Measurements from ENCODE around the gene KCNH4.
"Not testable (repeated sequence)": the region's sequence is repeated elsewhere in the genome, so short reads cannot be mapped to it uniquely, and the experiment has no call there.

KCNH4 gene

DNA sequence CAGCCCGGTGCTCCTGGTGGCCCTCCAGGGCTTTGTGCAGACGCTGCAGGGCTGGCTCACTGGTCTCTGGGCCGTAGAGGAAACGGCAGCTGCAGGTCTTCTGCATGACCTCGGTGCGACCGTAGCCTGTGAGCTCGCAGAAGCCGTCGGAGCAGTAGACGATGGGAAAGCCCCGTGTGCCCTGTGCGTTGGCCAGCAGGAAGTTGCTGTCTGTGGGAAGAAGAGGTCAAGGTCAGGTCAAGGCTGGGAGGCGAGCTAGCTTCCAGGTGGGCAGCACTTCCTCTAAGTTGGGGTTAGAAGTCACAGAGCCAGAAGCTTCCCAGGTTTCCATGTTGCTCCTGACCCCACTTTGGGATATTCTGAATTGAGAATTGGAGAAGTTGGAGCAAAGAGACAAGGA is 2.1 kb downstream of the KCNH4 start:
- DNase-seq, result peak; percentile 68

DNA sequence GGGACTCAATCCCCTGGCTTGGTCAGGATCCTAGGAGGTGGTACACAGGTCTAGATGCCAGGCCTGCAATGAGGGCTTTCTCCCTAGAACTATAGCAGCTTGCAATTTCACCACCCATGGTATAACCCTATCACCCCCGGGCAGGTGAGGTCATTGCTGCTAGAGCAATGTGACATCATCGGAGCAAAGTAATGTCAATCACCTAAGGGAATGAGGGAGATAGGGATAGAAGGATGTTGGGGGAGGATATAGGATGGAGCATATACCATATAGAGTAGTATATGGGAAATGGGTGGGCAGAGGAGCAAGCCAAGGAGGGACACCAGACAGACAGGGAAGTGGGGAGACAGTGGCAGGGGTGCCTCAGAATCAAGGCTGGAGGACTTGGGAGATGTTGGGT is 3.3 kb downstream of the KCNH4 start:
- DNase-seq, result no peak

- no peak for DNase-seq
Observed at GRCh38 chr17:42174126-42174783, 6.7 kb downstream of the KCNH4 start.

- DNase-seq, result no peak
Observed at GRCh38 chr17:42171831-42172230, 9.1 kb downstream of the KCNH4 start.

DNA sequence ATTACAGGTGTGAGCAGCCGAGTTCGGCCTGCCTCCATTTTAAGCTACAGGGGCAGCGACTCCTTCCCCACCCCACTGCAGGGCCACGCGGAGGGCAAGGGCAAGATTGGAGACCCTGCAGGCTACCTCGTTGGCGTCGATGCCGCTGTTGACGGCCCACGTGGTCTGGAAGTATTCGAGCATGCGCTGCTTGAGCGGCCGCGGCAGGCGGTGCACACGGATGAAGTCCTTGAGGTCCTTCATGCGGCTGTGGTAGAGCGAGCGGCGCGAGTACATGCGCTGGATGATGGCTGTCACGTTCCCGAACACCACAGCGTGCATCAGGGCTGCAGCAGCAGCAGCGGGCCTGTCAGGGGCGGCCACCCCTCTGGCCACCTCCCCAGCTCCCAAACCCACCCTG is 11.6 kb downstream of the KCNH4 start:
- no peak for DNase-seq

GRCh38 chr17:42167807-42168206 is 13.1 kb downstream of the KCNH4 start:
- DNase-seq, result peak; percentile 67

GRCh38 chr17:42166196-42166763 is 14.7 kb downstream of the KCNH4 start:
- DNase-seq, result no peak

GRCh38 chr17:42165751-42166150 is 15.2 kb downstream of the KCNH4 start:
- DNase-seq, result no peak

DNA sequence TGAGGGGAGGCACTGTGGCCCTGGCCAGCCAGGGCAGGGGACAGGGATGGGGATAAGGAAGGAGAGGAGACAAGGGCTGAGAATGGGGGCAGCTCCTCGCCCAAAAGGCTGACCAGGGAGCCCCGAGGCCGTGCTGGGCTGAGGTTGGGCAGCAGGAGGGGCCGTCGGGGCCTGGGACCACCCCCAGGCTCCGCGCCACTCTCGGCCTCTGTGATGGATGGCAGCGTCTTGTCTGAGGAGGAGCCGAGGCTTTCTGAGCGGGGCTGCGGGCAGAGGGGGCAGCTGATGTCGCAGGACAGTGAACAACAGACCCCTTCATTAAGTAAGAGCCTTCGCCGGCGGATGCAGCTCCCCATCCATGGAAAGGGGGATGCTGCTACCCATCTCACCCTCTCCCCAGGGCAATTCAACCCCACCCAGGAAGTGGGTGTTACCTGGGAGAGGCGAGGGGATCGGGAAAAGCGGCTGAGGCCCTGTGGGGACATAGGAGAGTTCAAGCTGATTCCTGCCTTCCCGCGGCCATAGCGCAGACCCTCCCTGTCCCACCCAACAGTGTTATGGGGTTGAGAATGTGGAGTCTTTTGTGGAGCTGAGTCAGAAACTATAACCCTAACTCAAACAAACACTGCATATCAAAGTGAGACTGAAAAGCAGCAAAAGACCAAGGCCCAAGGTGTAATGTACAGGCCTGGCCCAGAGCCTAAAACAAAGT is 17.1 kb downstream of the KCNH4 start:
- no peak for DNase-seq

DNA sequence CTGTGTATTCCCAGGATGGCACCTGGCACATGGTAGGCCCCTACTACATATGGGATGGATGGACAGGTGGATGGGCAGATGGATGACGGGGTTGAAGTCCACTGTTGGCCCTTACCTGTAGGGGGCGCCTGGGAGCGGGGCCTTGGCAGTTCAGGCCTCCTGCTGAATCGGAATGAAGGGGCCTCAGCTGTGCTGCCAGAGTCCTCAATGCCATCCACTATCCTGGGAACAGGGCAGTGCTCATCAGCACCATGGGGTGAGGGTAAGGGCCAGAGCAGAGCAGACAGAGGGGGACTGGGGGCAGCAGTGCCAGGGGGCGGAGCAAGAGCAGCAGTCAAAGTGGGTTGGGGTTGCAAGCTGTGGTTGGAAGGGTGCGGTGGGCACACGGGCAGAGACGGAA is 17.8 kb downstream of the KCNH4 start:
- DNase-seq, result no peak

- DNase-seq, result no peak
Observed at GRCh38 chr17:42160531-42160910, 20.4 kb downstream of the KCNH4 start.

- DNase-seq, result no peak
Observed at GRCh38 chr17:42159796-42160530, 21.0 kb downstream of the KCNH4 start.

DNA sequence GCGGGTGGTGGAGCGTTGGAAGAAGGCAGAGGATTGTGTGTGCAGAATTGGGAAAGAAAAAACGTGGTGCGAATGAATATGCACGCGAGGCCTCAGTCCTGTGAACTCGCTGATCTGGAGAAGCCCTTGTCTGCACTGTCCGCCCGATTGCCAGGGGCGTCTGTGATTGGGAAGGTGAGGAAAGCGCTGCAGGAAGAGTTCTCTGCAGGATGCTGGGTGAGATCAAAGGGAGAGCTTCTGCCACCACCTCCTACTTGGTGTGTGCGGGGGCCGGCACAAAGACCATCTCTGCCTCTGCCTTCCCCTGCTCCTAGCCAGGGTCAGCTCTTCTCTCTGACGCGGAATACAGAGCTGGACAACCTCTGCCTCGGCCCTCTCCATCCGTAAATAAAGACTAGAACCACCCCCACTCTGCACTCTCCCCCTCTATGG is 25.3 kb downstream of the KCNH4 start:
- DNase-seq, result no peak

- DNase-seq, result peak; percentile 66
Observed at GRCh38 chr17:42153919-42154742, 26.8 kb downstream of the KCNH4 start.

GRCh38 chr17:42146911-42147607 is 33.9 kb downstream of the KCNH4 start:
- no peak for DNase-seq

GRCh38 chr17:42143138-42143537 is 37.8 kb downstream of the KCNH4 start:
- DNase-seq, result not testable (repeated sequence)

- no peak for DNase-seq
Observed at GRCh38 chr17:42142371-42142896, 38.5 kb downstream of the KCNH4 start.

- DNase-seq, result no peak
Observed at GRCh38 chr17:42141382-42141781, 39.6 kb downstream of the KCNH4 start.

GRCh38 chr17:42140690-42141089 is 40.3 kb downstream of the KCNH4 start:
- not testable (repeated sequence) for DNase-seq

DNA sequence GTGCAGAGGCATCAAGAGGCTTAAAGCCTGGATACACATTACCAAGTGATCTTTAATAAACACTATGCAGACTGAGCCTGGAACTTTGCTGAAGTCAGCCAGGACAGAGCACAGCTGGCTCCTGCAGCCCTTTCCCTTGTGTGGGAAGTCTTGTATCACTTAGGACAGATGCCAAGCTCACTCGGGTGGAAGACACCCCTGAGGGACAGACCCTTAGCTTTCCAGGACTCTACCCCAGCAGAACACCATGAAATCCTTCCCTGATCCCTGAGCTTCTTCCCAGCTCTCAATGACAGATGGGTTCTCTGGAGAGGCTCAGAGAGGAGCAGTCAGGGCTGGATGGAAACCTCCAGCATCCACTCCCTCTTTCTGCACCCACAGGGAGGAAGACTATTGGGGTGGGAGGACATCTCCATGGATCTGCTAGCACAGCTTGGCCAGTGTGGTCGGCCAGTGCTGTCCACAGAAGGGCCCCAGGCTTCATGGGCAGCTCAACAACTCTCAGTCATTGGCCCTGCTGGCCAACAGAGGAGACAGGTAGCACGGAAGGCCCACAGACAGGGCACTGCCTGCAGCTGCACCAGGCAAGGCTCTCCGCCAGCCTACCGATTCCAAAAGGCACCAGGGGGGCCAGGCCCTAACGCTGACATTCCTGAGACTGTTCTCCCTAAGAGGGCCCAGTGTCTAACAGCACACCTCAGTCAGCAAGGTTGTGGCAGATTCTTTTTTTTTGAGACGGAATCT is 42.0 kb downstream of the KCNH4 start:
- DNase-seq, result no peak

DNA sequence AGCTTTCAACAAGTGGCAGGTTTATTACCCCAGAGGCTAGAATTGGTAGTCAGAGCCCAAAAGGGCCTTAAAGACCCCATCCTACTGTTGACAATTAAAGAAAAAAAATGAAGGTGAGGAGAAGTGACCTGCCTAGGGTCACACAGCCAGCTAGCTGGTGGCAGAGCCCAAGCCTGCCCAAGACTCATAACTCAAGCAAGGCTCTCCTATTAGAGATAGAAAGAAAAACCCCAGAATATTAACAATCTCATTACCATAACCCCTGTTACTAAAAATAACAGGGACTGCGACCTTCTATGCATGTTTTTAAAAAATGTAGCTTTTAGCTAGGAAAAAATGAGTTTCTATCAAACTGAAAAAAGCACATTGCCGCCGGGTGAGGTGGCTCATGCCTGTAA is 44.3 kb downstream of the KCNH4 start:
- no peak for DNase-seq

Measured in suppressor macrophage treated with lipopolysaccharide for 4 hours (primary cell).